ENCODE data around the gene PDGFRA.

PDGFRA gene

GRCh38 chr4:54256491-54257486 is 27.7 kb downstream of the PDGFRA start:
- no peak for DNase-seq

DNA sequence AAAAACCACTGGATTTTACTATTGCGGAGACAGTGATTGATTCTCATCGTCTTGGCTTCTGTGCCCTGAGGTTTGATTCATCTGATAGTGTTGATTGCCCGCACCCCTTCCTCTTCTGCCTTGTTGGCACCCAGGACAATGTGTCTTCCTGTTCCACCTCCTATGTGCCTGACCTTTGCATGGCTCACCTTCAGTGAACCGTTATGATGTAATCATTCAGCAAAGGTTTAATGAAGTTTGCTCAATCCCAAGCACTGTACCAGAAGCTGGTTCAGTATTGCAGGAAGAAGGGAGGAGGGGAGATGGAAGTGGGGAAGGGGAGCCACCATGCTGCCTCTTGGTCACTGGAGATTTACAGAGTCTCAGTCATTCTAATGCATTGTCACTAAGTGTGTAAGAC is 36.3 kb downstream of the PDGFRA start:
- no peak for DNase-seq

- DNase-seq, result no peak
These were observed 39.1 kb downstream of the PDGFRA start for GRCh38 chr4:54268151-54268550.

DNA sequence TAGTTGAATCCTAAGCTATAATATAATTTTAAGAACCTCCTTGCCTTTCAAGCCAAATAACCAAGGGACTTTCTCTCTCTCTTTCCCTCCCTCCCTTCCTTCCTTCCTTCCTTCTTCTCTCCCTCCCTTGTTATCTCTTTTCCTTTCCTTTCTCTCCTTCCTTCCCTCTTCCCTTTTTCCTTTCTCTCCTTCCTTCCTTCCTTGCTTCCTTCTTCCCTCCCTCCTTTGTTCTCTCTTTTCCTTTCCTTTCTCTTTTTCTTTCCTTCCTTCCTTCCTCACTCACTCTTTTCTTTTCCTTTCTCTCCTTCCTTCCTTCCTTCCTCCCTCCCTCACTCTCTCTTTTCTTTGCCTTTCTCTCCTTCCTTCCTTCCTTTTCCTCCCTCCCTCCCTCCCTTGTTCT is 42.4 kb downstream of the PDGFRA start:
- no peak for DNase-seq

DNA sequence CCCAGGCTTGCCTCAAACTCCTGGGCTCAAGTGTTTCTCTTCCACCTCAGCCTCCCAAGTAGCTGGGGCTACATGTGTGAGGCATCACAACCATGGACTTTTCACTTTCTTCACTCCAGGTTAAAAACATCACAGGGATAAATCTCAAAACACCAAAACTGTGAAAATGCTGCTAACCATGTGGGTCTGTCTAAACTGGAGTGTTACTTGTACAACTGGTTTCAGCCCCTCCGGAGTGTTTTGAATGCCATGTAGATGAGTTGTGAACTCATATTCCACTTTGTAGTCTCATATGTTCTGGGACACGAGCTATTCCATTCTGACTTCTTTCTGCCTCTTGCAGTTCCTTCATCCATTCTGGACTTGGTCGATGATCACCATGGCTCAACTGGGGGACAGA is 43.0 kb downstream of the PDGFRA start:
- DNase-seq, result no peak

- no peak for DNase-seq
These were observed 45.2 kb downstream of the PDGFRA start for GRCh38 chr4:54274264-54274663.

DNA sequence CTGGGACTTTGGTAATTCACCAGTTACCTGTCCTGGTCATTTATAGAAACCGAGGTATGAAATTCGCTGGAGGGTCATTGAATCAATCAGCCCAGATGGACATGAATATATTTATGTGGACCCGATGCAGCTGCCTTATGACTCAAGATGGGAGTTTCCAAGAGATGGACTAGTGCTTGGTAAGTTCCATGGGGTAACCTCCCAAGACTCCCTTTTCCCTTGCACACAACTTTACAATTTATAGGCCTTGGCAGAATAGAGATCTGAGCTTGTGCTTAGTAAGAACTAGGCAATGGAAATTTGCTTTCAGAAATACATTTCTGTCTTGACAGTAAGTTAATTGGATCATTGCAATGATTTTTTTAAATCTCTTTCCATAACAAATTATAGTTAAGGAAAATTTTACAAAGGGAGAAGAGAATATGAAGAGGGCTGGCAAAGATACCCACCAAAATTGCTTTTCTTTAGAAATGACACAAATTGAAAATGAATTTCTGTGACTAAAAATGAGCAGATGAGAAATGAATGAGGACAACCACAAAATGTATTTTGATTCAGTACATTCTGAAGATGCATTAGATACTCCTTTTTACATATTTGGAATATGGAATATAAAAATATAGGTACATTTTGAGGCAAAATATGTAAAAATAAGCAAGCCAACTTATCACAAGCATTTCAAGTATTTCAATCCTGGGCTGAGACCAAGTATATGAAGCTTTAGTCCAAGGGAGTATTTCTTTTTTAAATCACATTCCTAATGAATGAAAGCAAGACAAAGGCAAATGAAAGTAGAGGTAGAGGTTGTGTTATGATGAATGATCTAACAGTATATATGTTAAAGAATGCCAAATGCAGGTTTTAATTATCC is 45.9 kb downstream of the PDGFRA start:
- no peak for DNase-seq

DNA sequence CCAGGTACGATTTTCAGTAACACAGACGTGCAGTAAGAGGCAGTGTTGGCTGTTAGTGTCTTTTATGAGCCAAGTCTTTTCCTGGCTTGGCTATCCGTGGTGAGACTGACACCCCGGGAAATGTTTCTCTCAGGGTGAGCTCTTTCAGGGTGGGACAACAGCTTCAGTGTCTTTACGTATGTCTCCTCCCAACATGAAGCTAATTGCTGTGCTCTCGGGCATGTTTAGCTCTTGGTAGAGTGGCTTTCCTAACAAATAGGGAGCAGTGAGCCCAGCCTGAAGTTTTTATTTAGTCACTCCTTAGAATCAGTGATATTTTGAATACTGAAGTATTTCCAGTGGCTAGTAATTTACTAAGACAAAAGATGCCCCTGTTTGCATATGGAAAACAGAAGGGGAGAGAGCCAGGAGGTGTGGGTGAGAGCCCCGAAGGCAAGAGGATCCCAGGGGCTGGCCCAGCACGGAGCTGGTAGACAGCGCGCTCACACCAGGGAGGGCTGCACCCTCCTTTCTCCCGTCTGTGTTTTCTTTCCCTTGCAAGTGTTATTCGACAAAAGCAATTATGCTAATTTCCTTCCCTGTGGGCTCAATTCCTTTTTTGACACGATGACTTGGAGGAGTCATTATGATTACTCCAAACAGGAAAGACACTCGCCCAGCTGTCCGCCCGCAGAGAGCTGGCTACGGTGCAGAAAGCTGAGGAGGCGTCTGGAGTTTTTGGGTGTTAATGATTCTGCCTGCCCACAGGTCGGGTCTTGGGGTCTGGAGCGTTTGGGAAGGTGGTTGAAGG is 47.7 kb downstream of the PDGFRA start:
- DNase-seq, result no peak

- no peak for DNase-seq
These were observed 48.6 kb downstream of the PDGFRA start for GRCh38 chr4:54277691-54278090.

- DNase-seq, result no peak
These were observed 49.1 kb downstream of the PDGFRA start for GRCh38 chr4:54278216-54278615.

DNA sequence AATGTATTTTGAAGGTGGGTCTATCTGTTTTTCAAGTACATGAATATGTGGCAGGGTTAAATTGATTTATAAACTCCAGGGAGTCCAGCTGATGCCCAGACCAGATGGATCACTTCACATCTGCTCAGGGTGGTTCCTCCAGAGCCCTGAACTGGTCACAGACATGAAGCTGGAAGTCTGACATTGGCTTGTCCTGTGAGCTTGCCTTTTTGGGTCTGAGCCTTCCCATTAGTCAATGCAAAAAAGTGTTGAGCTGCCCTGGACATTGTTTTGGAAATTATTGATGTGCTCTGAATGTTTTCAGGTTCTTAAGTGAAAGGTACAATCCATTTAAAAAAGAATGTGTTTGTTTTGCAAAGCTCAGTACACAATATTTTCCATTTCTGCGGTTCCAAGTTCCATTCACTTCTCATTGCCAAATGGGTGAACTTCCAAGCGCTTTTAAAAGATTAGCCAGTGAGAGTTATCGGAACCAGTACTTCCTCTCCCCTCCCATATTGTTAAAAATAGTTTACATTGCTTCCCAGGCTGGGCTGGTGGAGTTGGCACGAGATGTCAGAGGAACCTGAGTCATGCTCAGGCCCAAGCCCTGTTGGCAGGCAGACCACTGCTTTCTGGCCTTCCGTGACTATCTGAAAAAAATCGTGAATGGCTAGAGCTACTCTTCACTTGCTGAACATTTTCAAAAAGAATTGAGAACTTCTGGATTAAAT is 52.1 kb downstream of the PDGFRA start:
- DNase-seq, result no peak

DNA sequence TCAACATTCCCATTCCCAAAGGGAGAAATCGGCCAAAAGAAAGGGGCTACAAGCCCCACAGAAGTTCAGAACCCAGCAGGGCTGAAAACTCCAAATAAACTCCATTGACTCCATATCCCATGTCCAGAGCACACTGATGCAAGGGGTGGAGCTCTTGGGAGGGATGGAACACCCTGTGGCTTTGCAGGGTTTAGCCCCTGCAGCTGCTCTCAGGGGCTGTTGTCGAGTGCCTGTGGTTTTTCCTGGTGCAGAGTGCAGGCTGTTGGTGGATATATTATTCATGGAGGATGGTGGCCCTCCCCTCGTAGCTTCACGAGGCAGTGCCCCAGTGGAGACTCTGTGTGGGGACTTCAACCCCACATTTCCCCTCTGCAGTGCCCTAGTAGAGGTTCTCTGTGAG is 53.7 kb downstream of the PDGFRA start:
- DNase-seq, result no peak

- no peak for DNase-seq
These were observed 60.2 kb downstream of the PDGFRA start for GRCh38 chr4:54289316-54289715.

- no peak for DNase-seq
These were observed 61.9 kb downstream of the PDGFRA start for GRCh38 chr4:54290980-54291379.

DNA sequence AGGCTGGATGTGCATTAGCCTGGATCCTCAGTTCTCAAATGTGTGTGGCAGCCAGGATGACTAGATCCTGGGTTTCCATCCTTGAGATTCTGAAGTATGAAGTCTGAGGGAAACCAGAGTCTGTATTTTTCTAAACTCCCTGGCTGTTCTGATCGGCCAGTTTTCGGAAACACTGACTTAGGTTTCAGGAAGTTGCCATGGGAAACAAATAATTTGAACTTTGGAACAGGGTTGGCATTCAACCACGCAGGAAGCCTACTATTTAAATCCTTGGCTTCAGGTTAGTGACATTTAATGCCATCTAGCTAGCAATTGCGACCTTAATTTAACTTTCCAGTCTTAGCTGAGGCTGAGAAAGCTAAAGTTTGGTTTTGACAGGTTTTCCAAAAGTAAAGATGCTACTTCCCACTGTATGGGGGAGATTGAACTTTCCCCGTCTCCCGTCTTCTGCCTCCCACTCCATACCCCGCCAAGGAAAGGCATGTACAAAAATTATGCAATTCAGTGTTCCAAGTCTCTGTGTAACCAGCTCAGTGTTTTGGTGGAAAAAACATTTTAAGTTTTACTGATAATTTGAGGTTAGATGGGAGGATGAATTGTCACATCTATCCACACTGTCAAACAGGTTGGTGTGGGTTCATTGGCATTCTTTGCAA is 67.6 kb downstream of the PDGFRA start:
- no peak for DNase-seq

DNA sequence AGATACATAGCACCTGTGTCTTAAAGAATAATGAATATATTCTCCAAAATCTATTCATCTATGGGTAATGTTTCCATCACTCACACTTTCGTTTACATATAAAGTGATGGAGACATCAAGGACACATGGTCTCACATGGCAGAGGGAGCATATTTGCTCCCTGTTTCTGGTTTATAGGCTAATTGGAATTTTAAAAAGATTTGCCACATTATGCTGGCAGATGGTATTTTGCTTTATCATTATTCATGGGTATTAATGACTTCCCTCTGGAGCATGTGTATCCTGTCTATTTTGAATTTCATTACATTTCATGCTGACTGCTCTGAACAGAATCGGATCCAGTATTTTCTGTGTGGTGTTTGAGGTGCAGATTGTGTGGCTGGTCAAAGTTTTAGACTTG is 79.0 kb downstream of the PDGFRA start:
- no peak for DNase-seq

DNA sequence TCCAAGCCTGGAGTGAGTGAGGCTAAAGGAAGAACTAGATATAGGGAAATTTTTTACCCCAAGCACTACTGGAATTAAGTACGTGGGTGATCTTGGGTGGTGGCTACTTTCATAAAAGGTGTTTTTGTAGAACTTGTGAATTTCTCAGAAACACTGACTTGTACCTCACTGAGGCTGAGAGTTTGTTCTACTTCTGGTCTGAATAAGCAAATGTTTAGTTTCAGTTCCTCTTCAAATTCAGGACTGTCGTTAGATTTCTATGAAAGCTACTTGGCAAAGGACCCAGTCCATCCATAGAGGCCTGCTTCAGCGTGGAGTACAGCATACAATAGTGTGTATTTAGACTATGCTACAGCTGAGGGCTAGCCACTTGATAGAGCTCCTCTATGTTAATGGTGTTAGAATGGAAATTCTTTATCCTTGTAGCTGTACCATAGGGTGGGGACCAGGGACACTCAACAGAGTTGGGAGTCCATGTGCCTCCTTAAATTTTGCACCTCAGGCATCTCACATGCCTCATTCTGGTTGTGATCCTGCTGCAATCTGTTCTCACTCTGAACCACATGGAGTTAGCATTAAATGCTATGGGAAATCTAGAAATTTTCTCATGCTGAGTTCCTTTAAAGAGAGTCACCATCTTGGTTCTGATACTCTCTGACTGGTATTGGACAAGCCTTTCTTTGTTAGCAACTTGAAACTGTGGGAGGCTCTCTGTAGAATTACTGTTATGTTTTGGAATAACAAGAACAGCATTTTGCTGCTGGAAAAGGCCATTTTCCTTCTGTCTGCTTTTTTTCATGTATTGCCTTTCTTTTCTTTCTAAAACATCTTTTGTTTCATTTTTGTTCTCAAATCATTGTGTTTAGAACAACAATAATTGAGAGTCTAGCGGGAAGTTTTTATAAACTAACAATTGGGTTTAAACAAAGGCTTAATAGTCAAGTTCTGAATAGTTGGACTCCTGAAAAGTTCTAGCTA is 86.8 kb downstream of the PDGFRA start:
- peak; percentile 84 for DNase-seq

- DNase-seq, result no peak
These were observed 88.6 kb downstream of the PDGFRA start for GRCh38 chr4:54317690-54318089.

DNA sequence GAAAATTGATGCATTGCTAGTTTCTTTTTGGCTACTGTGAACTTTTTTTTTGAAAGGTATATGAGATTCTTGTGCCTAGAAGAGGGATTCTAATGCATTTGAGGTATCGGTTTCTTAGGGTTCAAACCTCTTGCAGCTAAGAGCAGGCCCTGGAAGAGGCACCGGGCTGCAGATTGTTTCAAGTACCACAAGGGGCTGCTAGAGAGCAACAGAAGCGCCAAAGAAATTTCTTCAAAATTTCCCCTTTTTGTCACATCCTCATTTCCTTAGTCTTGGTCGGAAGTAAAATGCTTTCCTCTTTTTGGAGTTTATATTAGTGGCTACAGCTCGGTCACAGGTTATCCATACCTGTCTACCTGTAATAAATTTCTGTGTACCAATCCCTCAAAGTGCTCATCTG is 89.8 kb downstream of the PDGFRA start:
- peak; percentile 43 for DNase-seq

Data from RPMI8226 (cell line).